Coronary artery (tissue), 2 donors: ENCODE data around the gene CHCHD5.
A peak's percentile ranks its signal among the peaks of the same experiment; 100 is the strongest.
"Not testable (repeated sequence)": the region's sequence is repeated elsewhere in the genome, so short reads cannot be mapped to it uniquely, and the experiment has no call there.

Source experiments
- DNase-seq: peaks from one replicate; pipeline ENCODE4 v3.0.0-alpha.2; 2017; ENCODE audit warnings: low spot score
- H3K27ac ChIP-seq, 2 donors: fragments of 200-600 bp; sonication (generic); one replicate each; pipeline ENCODE4 v1.5.1; 2016 to 2019
- H3K4me3 ChIP-seq: fragments of 200-600 bp; sonication (generic); 2 replicates; pipeline ENCODE4 v1.5.1; 2016; ENCODE audit warnings: mild to moderate bottlenecking, moderate library complexity
- CTCF ChIP-seq: fragments of 200-600 bp; sonication (generic); IDR thresholded peaks from one replicate; pipeline ENCODE4 v1.5.1; 2019; ENCODE audit warnings: antibody characterized with exemption

Gene CHCHD5, protein sequence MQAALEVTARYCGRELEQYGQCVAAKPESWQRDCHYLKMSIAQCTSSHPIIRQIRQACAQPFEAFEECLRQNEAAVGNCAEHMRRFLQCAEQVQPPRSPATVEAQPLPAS

DNA sequence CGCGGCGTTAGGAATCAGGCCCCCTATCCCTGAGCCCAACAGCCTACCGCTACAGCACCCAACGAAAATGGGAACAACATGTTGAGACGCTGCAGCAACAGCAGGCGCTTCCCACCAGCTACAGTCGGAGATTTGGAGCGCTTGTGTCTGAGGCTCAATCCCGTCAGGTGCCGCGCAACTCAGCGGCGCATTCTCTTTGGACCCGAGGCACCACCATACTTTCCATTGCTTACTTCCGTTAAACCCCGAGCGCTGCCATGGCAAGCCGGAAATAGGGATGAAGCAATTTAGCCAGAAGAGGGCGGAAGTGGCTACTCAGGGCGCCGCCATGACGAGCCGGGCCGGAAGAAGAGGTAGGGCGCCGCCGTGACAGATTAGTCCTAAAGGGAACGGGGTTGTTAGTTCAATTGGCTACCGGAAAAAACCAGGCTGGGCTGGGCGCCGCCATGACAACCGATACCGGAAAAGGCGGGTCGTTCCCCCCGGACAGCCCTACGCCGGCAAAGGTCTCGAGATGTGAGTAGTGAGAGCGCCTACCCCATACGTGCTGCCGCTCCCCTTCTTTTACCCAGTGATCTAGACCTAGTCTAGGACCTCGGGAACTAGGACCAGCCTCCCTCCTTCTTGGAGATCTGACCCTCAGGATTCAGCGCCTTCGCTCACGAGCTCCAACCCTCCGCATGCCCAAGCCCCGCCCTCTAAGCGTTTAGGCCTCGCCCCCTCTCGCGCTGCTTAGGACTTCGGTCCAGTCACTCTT lies at the start of gene CHCHD5:
TSS of gene CHCHD5 (plus strand) at position 476 of the 757 bp plus-strand sequence. CDS start at position 515, 39 bp downstream.
- Histone ChIP-seq H3K27ac (peak within 1 kb of the TSS; percentile 74 to 98), H3K4me3 (peak within 1 kb of the TSS; percentile 76)
- TF ChIP-seq CTCF = no peak
- DNase-seq = peak; percentile 97

DNA sequence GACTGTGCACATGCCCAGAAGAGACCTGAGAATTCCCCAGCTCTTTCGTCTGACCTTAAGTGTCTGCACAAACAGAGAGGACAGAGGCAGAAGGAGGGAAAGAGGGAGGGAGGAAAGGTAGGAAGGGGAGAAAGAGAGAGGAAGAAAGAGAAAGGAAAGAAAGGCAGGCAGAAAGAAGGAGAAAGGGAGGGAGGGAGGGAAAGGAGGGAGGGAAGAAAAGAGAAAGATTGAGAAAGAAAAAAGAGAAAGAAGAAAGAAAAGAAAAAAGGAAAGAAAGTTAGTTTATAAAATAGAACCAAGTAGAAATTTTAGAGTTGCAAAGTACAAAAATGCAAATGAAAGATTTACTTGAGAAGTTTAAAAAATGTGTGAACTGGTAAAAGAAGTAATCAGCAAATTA lies 49.6 kb upstream of the CHCHD5 start:
- no peak for TF ChIP-seq CTCF
- H3K27ac ChIP-seq = no peak overlapping the region
- no peak for DNase-seq
- no peak overlapping the region for H3K4me3 ChIP-seq

DNA sequence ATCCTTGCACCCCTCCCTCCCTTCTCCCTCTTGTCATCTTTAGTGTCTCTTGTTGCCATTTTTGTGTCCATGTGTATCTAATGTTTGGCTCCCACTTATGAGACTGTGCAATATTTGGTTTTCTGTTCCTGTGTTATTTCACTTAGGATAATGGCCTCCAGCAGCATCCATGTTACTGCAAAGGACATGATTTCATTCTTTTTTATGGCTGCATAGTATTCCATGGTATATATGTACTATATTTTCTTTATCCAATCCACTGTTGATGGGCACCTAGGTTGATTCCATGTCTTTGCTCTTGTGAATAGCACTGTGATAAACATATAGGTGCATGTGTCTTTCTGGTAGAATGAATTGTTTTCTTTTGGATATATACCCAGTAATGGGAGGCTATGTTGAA lies 47.7 kb upstream of the CHCHD5 start:
- not testable (repeated sequence) for H3K27ac ChIP-seq, H3K4me3 ChIP-seq, DNase-seq

- Histone ChIP-seq H3K4me3 (no peak overlapping the region), H3K27ac (no peak overlapping the region)
- DNase-seq = no peak
- TF ChIP-seq CTCF = no peak
These were observed 45.1 kb upstream of the CHCHD5 start for GRCh38 chr2:112539306-112539705.

DNA sequence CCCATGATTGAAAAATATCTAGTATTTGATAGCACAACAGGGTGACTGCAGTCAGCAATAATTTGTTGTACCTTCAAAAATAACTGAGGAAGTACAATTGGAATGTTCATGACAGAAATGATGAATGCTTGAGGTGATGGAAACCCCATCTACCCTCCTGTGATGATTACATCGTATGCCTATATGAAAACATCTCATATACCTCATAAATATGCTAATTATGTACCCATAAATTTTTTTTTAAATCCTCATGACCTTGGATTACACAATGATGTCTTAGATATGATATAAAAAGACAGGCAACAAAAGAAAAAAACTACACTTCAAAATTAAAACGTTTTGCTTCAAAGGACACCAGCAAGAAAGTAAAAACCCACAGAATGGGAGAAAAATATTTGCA lies 43.5 kb upstream of the CHCHD5 start:
- TF ChIP-seq CTCF = no peak
- DNase-seq = no peak
- no peak overlapping the region for H3K27ac ChIP-seq
- H3K4me3 ChIP-seq = no peak overlapping the region

DNA sequence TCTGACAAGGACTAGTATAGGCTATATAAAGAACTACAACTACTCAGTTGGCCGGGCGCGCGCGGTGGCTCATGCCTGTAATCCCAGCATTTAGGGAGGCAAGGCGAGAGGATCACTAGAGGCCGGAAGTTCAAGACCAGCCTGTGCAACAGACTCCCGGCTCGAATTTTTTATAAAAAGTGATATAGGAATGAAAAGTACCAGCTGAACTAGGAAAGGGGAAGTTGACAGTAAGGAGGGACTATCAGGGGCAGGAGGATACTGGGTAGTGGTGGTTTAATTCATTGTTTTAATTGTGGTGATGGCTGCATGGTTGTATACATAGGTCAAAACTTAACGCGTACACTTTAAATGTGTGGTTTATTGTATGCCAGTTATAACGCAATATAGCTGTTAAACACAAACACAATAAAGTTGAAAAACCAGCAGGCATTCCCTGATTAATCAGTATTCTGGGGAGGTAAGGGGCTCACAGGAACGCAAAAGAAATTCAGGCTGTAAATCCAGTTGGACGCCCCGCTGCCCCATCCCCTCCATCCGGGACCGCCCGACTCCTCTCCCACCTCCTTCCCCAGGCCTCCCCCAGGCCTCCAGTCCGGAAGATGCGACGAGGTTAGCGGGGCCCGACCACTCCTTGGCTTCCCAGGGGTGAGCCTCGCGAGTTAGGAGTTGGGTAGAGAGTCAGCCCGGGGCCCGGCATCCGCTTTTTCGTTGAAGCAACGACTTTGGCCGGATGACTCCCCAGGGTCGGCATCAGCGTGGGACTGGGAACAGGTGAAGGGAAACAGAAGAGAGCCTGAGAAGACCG lies 42.9 kb upstream of the CHCHD5 start:
- H3K27ac ChIP-seq = peak overlapping the region; percentile 80 to 89
- peak; percentile 77 for DNase-seq
- no peak for TF ChIP-seq CTCF

GRCh38 chr2:112542123-112542983 lies 42.1 kb upstream of the CHCHD5 start, which contains the start of gene POLR1B:
Gene POLR1B (plus strand): TSS chr2:112542465. CDS start chr2:112542495, 30 bp downstream.
- peak; percentile 88 for DNase-seq
- Histone ChIP-seq H3K4me3 (peak within 1 kb of the TSS; percentile 83), H3K27ac (peak within 1 kb of the TSS; percentile 80 to 89)
- TF ChIP-seq CTCF = no peak

More for the DNA sequence above, 42.9 kb upstream of the CHCHD5 start:
- H3K4me3 ChIP-seq = peak overlapping the region; percentile 83
